HFF-Myc (cell line): ENCODE data around the gene CELA2B.

Source experiments
- DNase-seq: peaks from one replicate; pipeline ENCODE4 v3.0.0-alpha.2; 2011; ENCODE audit warnings: low read depth; ENCODE audit errors: extremely low read depth
- H3K4me3 ChIP-seq: replicated peaks from 2 replicates; pipeline ENCODE4 v1.5.1; 2011; ENCODE audit warnings: low read depth, mild to moderate bottlenecking, control low read depth, low read length
- CTCF ChIP-seq: IDR thresholded peaks from 2 replicates; pipeline ENCODE4 v1.5.1; 2012; ENCODE audit warnings: mild to moderate bottlenecking, low read depth, low read length, control low read depth; ENCODE audit errors: missing control alignments

The CELA2B gene

DNA sequence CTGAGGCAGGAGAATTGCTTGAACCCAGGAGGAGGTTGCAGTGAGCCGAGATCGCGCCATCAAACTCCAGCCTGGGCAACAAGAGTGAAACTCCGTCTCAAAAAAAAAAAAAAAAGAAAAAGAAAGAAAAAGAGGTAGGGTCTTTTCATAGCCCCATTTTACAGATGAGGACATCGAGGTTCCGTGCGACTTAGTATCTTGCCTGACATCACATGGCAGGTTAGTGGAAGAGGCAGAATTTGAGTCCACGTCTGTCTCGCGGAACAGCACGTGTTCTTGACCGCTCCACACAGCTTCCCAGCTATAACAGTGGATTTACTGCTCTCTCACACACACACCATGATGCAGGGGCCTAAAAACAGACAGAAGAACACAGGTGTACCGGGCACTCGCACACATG, 36.6 kb upstream of the CELA2B start:
- no peak for DNase-seq
- no peak for TF ChIP-seq CTCF
- no peak overlapping the region for H3K4me3 ChIP-seq

GRCh38 chr1:15440357-15440756, 35.5 kb upstream of the CELA2B start:
- no peak for TF ChIP-seq CTCF
- no peak for DNase-seq
- no peak overlapping the region for H3K4me3 ChIP-seq

- DNase-seq: no peak
- TF ChIP-seq CTCF: no peak
- H3K4me3 ChIP-seq: no peak overlapping the region
These were observed 34.7 kb upstream of the CELA2B start for GRCh38 chr1:15441247-15441646.

- no peak for DNase-seq
- no peak for TF ChIP-seq CTCF
- no peak overlapping the region for H3K4me3 ChIP-seq
These were observed 33.8 kb upstream of the CELA2B start for GRCh38 chr1:15442119-15442518.

DNA sequence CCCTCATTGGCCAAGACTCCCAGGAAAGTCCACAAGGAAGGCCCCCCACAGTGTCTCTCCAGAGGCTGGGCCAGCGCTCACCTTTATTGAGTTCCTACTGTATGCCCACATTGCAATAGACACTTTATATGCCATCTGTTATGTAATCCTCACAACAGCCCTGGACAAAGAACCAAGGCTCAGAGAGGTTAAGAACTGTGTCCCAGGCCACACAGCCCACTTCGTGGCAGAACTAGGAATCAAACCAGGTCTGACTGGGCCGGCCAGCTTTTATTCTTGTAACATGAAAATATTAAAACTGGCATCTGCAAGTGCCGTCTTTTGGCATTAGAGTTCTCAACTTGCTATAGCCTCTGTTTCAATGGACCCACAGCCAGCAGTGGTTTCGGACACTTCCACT, 33.1 kb upstream of the CELA2B start:
- H3K4me3 ChIP-seq: no peak overlapping the region
- DNase-seq: no peak
- no peak for TF ChIP-seq CTCF

DNA sequence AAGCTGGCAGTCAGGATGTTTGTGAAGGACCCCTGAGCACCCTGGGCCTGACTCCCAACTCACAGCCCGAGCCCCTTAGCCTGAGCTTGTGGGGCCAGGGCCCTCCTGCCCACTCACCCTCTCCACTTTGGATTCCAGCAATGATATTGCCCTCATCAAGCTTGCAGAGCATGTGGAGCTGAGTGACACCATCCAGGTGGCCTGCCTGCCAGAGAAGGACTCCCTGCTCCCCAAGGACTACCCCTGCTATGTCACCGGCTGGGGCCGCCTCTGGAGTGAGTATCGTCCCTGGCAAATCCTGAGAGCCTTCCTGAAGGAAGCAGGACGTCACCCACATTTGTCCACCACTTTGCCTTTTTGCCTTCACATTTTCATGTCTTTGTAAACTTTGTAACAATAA, 32.6 kb upstream of the CELA2B start:
- no peak for TF ChIP-seq CTCF
- no peak for DNase-seq
- no peak overlapping the region for H3K4me3 ChIP-seq

DNA sequence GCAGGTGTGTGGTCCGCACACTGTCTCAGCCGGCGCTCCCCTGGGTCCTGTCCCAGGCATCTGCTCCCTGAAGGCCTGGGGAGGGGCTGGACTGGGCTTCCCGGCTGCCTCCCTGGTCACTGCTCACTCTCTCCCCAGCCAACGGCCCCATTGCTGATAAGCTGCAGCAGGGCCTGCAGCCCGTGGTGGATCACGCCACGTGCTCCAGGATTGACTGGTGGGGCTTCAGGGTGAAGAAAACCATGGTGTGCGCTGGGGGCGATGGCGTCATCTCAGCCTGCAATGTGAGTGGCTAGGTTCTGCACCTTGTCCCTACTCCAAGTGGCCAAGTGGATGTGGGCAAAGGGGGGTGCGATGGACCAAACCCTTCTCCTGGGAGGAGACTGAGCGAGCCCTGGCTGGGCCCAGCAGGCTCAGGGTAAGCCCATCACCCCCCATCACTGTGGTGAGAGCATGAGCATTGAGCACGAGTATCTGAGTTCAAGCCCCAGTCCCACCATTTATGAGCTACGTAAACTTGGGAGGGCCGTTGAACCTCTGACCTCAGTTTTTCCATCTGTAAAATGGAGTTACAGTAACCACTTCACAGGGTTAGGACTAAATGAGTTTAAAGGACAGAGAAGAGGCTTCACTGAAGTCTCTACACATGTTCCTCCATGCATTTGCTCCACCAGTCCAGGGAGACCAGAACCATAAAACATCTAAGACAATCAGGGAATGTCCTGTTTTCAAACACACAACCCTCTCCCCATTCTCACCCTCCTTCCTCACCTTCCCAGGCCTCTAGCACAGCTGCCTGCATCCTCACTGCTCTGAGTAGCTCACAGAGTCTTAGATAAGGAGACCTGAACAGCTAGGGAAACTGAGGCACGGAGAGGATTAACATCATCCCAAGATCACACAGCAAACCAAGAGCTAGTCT, 31.2 kb upstream of the CELA2B start:
- no peak for TF ChIP-seq CTCF
- H3K4me3 ChIP-seq: no peak overlapping the region
- DNase-seq: no peak
